ENCODE data around the gene ZNF98.

Gene ZNF98

GRCh38 chr19:22422211-22422610 lies at the start of gene ZNF98:
Gene ZNF98 (minus strand): TSS chr19:22422346. CDS start chr19:22422224, 122 bp downstream.
- no peak within 1 kb of the TSS for H3K27ac Mint-ChIP-seq
- H3K27me3 Mint-ChIP-seq: no peaks in the 10 kb centered on the region
- H3K36me3 Mint-ChIP-seq: peaks cover 2% of the 10 kb centered on the region
- CTCF ChIA-PET: no interaction called here
- peaks cover 43% of the 10 kb centered on the region for H3K9me3 Mint-ChIP-seq
- H3K4me3 Mint-ChIP-seq: no peak within 1 kb of the TSS
- no peaks in the 10 kb centered on the region for H3K4me1 Mint-ChIP-seq
- DNase-seq: no peak

GRCh38 chr19:22446605-22447004 lies 24.5 kb upstream of the ZNF98 start:
- Mint-ChIP-seq H3K27ac (no peak overlapping the region), H3K4me1 (no peaks in the 10 kb centered on the region), H3K36me3 (peaks cover 6% of the 10 kb centered on the region), H3K9me3 (peaks cover 41% of the 10 kb centered on the region), H3K4me3 (no peak overlapping the region), H3K27me3 (no peaks in the 10 kb centered on the region)
- CTCF ChIA-PET: no interaction called here
- DNase-seq: no peak

- H3K4me1 Mint-ChIP-seq: no peaks in the 10 kb centered on the region
- H3K27ac Mint-ChIP-seq: no peak overlapping the region
- H3K27me3 Mint-ChIP-seq: no peaks in the 10 kb centered on the region
- H3K9me3 Mint-ChIP-seq: peaks cover 30% of the 10 kb centered on the region
- no peak for DNase-seq
- H3K36me3 Mint-ChIP-seq: no peaks in the 10 kb centered on the region
- no peak overlapping the region for H3K4me3 Mint-ChIP-seq
- CTCF ChIA-PET: no interaction called here
Measured at GRCh38 chr19:22438011-22438410, 15.9 kb upstream of the ZNF98 start.

GRCh38 chr19:22427960-22428913 lies 6.1 kb upstream of the ZNF98 start:
- no peak overlapping the region for H3K4me3 Mint-ChIP-seq
- no peak for DNase-seq
- no peaks in the 10 kb centered on the region for H3K27me3 Mint-ChIP-seq
- no peaks in the 10 kb centered on the region for H3K36me3 Mint-ChIP-seq
- H3K4me1 Mint-ChIP-seq: no peaks in the 10 kb centered on the region
- H3K27ac Mint-ChIP-seq: no peak overlapping the region
- CTCF ChIA-PET: no interaction called here
- peaks cover 29% of the 10 kb centered on the region for H3K9me3 Mint-ChIP-seq

GRCh38 chr19:22427547-22427946 lies 5.4 kb upstream of the ZNF98 start:
- Mint-ChIP-seq H3K9me3 (peaks cover 25% of the 10 kb centered on the region), H3K27ac (no peak overlapping the region), H3K4me1 (no peaks in the 10 kb centered on the region), H3K27me3 (no peaks in the 10 kb centered on the region), H3K4me3 (no peak overlapping the region), H3K36me3 (no peaks in the 10 kb centered on the region)
- CTCF ChIA-PET: no interaction called here
- no peak for DNase-seq

- no peak overlapping the region for H3K27ac Mint-ChIP-seq
- DNase-seq: no peak
Measured at GRCh38 chr19:22426901-22427300, 4.8 kb upstream of the ZNF98 start.

GRCh38 chr19:22421797-22422196 lies 349 bp downstream of the ZNF98 start:
- Mint-ChIP-seq H3K4me1 (no peaks in the 10 kb centered on the region), H3K36me3 (peaks cover 2% of the 10 kb centered on the region), H3K27ac (no peak overlapping the region), H3K4me3 (no peak overlapping the region), H3K27me3 (no peaks in the 10 kb centered on the region), H3K9me3 (peaks cover 39% of the 10 kb centered on the region)
- no peak for DNase-seq
- CTCF ChIA-PET: no interaction called here

More at GRCh38 chr19:22426901-22427300, 4.8 kb upstream of the ZNF98 start:
- CTCF ChIA-PET: no interaction called here
- H3K4me1 Mint-ChIP-seq: no peaks in the 10 kb centered on the region
- peaks cover 2% of the 10 kb centered on the region for H3K36me3 Mint-ChIP-seq
- H3K9me3 Mint-ChIP-seq: peaks cover 29% of the 10 kb centered on the region
- H3K27me3 Mint-ChIP-seq: no peaks in the 10 kb centered on the region
- H3K4me3 Mint-ChIP-seq: no peak overlapping the region

GRCh38 chr19:22354665-22355064 lies 67.5 kb downstream of the ZNF98 start:
- H3K27me3 Mint-ChIP-seq: no peaks in the 10 kb centered on the region
- H3K4me3 Mint-ChIP-seq: no peak overlapping the region
- CTCF ChIA-PET: no interaction called here
- no peaks in the 10 kb centered on the region for H3K4me1 Mint-ChIP-seq
- H3K9me3 Mint-ChIP-seq: peaks cover 58% of the 10 kb centered on the region
- no peak overlapping the region for H3K27ac Mint-ChIP-seq
- no peaks in the 10 kb centered on the region for H3K36me3 Mint-ChIP-seq
- DNase-seq: no peak

Data from activated naive CD4-positive, alpha-beta T cell treated with anti-CD3 and anti-CD28 coated beads, Interleukin-2, amount 10 ng/mL, durations not matched to agents 7 days and 5 days (primary cell).